VCaP (cell line): ENCODE measurements around the gene ABCC8.

Source experiments
- H3K27ac ChIP-seq: fragments of 450-650 bp; 2 replicates; pipeline ENCODE4 v1.5.1; 2017
- CTCF ChIP-seq: fragments of 450-650 bp; conservative IDR thresholded peaks from 2 replicates; pipeline ENCODE4 v1.5.1; 2017; ENCODE audit warnings: mild to moderate bottlenecking, moderate library complexity

The ABCC8 gene

GRCh38 chr11:17443926-17444690 lies 32.5 kb downstream of the ABCC8 start:
- no peak for TF ChIP-seq CTCF
- no peak overlapping the region for H3K27ac ChIP-seq

GRCh38 chr11:17443423-17443822 lies 33.2 kb downstream of the ABCC8 start:
- no peak for TF ChIP-seq CTCF

GRCh38 chr11:17443000-17443399 lies 33.6 kb downstream of the ABCC8 start:
- no peak for TF ChIP-seq CTCF
- H3K27ac ChIP-seq, result no peak overlapping the region

More at GRCh38 chr11:17443423-17443822, 33.2 kb downstream of the ABCC8 start:
- no peak overlapping the region for H3K27ac ChIP-seq

- no peak for TF ChIP-seq CTCF
- no peak overlapping the region for H3K27ac ChIP-seq
Measured at GRCh38 chr11:17439316-17439782, 37.3 kb downstream of the ABCC8 start.

GRCh38 chr11:17437366-17437765 lies 39.3 kb downstream of the ABCC8 start:
- H3K27ac ChIP-seq, result no peak overlapping the region
- no peak for TF ChIP-seq CTCF

- no peak overlapping the region for H3K27ac ChIP-seq
- TF ChIP-seq CTCF, result no peak
Measured at GRCh38 chr11:17434108-17434507, 42.5 kb downstream of the ABCC8 start.

DNA sequence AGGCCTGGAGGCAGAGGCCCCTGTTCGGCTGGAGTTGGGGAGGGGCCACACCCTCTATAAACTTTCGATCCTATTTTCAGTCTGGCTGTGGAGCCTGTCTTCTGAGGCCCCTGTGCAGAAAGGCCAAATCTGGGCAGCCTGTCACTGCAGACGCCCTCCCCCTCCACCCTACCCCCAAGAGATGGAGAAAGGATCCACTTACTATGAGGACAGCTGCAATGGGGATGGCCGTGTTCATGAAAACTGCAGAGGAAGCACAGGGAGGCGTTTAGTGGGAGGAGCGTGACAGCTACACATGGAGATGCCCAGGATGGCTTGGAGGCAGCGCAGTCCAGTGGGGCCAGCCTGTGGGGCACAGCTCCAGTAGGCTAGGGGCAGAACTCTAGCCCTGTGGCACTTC lies 44.6 kb downstream of the ABCC8 start:
- H3K27ac ChIP-seq, result no peak overlapping the region
- no peak for TF ChIP-seq CTCF
